PC-3 (cell line): ENCODE results near the gene IL1RAPL1. TPM values are rescaled to one million over a fixed set of nuclear protein-coding genes. Genes with fewer than 3 reads are reported as not detected.

ENCODE experiments used
- ATAC-seq: fragments of 200-7000 bp; cut with Tn5 transposase; 2 replicates; pipeline ENCODE4 v1.9.1; 2020; ENCODE audit warnings: mild to moderate bottlenecking, moderate library complexity
- BruUV-seq: library from RNA; stranded (reverse); fragments of 400-500 nt; replicated peaks from 2 replicates; lab custom pipeline; 2021; lab: Mats Ljungman, UMichigan
- CTCF ChIA-PET: fragments of 300-600 bp; sonication (Branson Sonifier 250); formaldehyde crosslinking; loops from one replicate; lab custom pipeline; 2022; ENCODE audit warnings: antibody characterized with exemption; lab: Charles Lee
- POLR2A ChIA-PET: fragments of 300-600 bp; sonication (Branson Sonifier 250); formaldehyde crosslinking; loops from one replicate; lab custom pipeline; 2022; ENCODE audit warnings: antibody characterized with exemption; ENCODE audit not compliant: unreplicated experiment; lab: Charles Lee
- DNase-seq: peaks from one replicate; pipeline ENCODE4 v3.0.0-alpha.2; 2015
- H2AFZ ChIP-seq: fragments of 300-600 bp; sonication (generic); 2 replicates; pipeline ENCODE4 v1.6.0; 2016; ENCODE audit warnings: antibody characterized with exemption, low read length
- H3F3A ChIP-seq: fragments of 300-600 bp; sonication (generic); one replicate; pipeline ENCODE4 v1.6.0; 2017; ENCODE audit warnings: antibody characterized with exemption, low read length, control low read depth, mild to moderate bottlenecking; ENCODE audit not compliant: unreplicated experiment
- H3K27ac ChIP-seq: fragments of 300-600 bp; sonication (generic); 2 replicates; pipeline ENCODE4 v1.5.1; 2016; ENCODE audit warnings: mild to moderate bottlenecking, low read length
- H3K27me3 ChIP-seq: fragments of 300-600 bp; sonication (generic); 2 replicates; pipeline ENCODE4 v1.6.1; 2016; ENCODE audit warnings: low read length, mixed read lengths
- H3K36me3 ChIP-seq: fragments of 300-600 bp; sonication (generic); 2 replicates; pipeline ENCODE4 v1.6.1; 2016; ENCODE audit warnings: low read depth, mixed run types, low read length, mixed read lengths
- H3K4me1 ChIP-seq: fragments of 300-600 bp; sonication (generic); 2 replicates; pipeline ENCODE4 v1.5.1; 2016; ENCODE audit warnings: low read length; ENCODE audit not compliant: insufficient read depth
- H3K4me2 ChIP-seq: fragments of 300-600 bp; sonication (generic); 2 replicates; pipeline ENCODE4 v1.6.0; 2016; ENCODE audit warnings: low read length
- H3K4me3 ChIP-seq: fragments of 300-600 bp; sonication (generic); 2 replicates; pipeline ENCODE4 v1.5.1; 2016; ENCODE audit warnings: mild to moderate bottlenecking, low read length, mixed read lengths
- H3K79me2 ChIP-seq: fragments of 300-600 bp; sonication (generic); 2 replicates; pipeline ENCODE4 v1.6.1; 2017; ENCODE audit warnings: low read length, mixed read lengths
- H3K9ac ChIP-seq: fragments of 300-600 bp; sonication (generic); 2 replicates; pipeline ENCODE4 v1.6.0; 2016; ENCODE audit warnings: mild to moderate bottlenecking, low read length
- H3K9me2 ChIP-seq: fragments of 300-600 bp; sonication (generic); replicated peaks from 2 replicates; pipeline ENCODE4 v1.6.1; 2016; ENCODE audit warnings: mixed run types, low read length, mixed read lengths
- H3K9me3 ChIP-seq: fragments of 300-600 bp; sonication (generic); 2 replicates; pipeline ENCODE4 v1.6.1; 2016; ENCODE audit warnings: low read length, mixed read lengths
- H4K20me1 ChIP-seq: fragments of 300-600 bp; sonication (generic); 2 replicates; pipeline ENCODE4 v1.6.1; 2016; ENCODE audit warnings: low read length, mixed read lengths
- EZH2 ChIP-seq: fragments of 300-600 bp; sonication (generic); IDR thresholded peaks from one replicate; pipeline ENCODE4 v1.6.1; 2017; ENCODE audit warnings: antibody characterized with exemption, mild to moderate bottlenecking, low read length; ENCODE audit not compliant: unreplicated experiment
- EZH2phosphoT487 ChIP-seq: fragments of 300-600 bp; sonication (generic); IDR thresholded peaks from 2 replicates; pipeline ENCODE4 v1.6.1; 2018; ENCODE audit warnings: mild to moderate bottlenecking, antibody characterized with exemption, low read length, borderline replicate concordance
- intact Hi-C: fragments of 100-400 bp; cut with micrococcal nuclease; formaldehyde crosslinking; loops from 2 replicates; pipeline ENCODE4 v1.9.0; 2023
- total RNA-seq: library from RNA; depleted of rRNA; stranded (reverse); fragments of >200 nt; gene quantifications from 2 replicates; pipeline ENCODE4 v1.2.3, GENCODE V29; 2014
- TF ChIP-seq, protein P1 (sequence below): fragments of 300-600 bp; sonication (generic); conservative IDR thresholded peaks from 2 replicates; pipeline ENCODE4 v1.5.1; 2017; ENCODE audit warnings: antibody characterized with exemption, low read depth, mild to moderate bottlenecking, low read length

The IL1RAPL1 gene
- total RNA-seq, 1 experiment from 2014 or later = 0.44 TPM

DNA sequence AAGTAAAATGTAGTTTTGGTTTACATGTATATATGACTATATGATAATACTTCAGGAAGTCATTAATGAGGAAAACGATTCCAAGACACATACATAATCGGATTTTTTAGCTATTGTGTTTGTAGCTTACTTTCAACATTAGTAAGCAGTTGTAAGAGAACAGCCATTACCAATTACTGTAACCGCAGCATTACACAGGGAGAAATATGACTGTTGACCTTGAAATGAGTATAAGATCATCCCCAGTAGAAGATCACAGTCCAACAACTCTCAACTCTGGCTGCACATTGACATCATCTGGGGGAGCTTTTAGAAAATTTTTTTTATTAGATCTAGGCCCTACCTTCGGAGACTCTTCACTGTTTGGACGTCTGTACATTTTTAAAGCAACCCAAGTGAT lies 866.1 kb downstream of the IL1RAPL1 start:
- H3K4me1 ChIP-seq = no peaks in the 10 kb centered on the region
- H3K36me3 ChIP-seq = no peaks in the 10 kb centered on the region
- ATAC-seq = no peak
- no peaks in the 10 kb centered on the region for H4K20me1 ChIP-seq
- no peaks in the 10 kb centered on the region for H3K79me2 ChIP-seq
- intact Hi-C loops = no loop called here
- no peaks in the 10 kb centered on the region for H3K27me3 ChIP-seq
- no peaks in the 10 kb centered on the region for H3K9me2 ChIP-seq
- BruUV-seq = no TSS peak
- H3K9ac ChIP-seq = no peak overlapping the region
- no peak overlapping the region for H3K4me2 ChIP-seq
- H3K27ac ChIP-seq = no peak overlapping the region
- H3F3A ChIP-seq = no peaks in the 10 kb centered on the region
- no peaks in the 10 kb centered on the region for H3K9me3 ChIP-seq
- H2AFZ ChIP-seq = no peak overlapping the region
- no peak for TF ChIP-seq EZH2phosphoT487
- TF ChIP-seq, protein P1, sequence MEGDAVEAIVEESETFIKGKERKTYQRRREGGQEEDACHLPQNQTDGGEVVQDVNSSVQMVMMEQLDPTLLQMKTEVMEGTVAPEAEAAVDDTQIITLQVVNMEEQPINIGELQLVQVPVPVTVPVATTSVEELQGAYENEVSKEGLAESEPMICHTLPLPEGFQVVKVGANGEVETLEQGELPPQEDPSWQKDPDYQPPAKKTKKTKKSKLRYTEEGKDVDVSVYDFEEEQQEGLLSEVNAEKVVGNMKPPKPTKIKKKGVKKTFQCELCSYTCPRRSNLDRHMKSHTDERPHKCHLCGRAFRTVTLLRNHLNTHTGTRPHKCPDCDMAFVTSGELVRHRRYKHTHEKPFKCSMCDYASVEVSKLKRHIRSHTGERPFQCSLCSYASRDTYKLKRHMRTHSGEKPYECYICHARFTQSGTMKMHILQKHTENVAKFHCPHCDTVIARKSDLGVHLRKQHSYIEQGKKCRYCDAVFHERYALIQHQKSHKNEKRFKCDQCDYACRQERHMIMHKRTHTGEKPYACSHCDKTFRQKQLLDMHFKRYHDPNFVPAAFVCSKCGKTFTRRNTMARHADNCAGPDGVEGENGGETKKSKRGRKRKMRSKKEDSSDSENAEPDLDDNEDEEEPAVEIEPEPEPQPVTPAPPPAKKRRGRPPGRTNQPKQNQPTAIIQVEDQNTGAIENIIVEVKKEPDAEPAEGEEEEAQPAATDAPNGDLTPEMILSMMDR = no peak
- no peak for TF ChIP-seq EZH2
- POLR2A ChIA-PET = interaction anchor here (0.5 kb wide), 1 partner anchor 51 kb away, joined by 3 read pairs; no protein-coding TSS in a partner anchor
- CTCF ChIA-PET = no interaction called here
- no peak overlapping the region for H3K4me3 ChIP-seq
- DNase-seq = no peak

DNA sequence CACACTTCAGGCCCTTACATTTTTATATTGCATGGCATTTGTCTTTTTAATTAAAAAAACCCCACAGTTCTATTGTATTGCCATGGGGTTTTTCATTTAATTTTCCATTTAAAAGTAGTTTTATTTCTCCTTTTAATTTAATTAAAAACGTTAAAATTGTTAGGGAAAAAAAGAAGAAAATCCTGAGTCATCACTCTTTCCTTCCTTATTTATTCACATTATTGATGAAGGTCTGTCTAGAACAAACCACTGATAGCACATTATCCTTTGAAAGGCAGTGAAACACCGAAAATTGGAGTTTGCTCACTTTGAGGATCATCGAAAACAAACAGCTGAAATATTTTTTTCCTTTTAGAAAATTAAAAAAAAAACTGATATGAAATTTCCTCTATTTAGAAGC lies 868.5 kb downstream of the IL1RAPL1 start:
- H3K79me2 ChIP-seq = no peaks in the 10 kb centered on the region
- H3F3A ChIP-seq = no peaks in the 10 kb centered on the region
- TF ChIP-seq EZH2phosphoT487 (no peak), EZH2 (no peak)
- TF ChIP-seq, protein P1 = no peak
- H3K4me2 ChIP-seq = no peak overlapping the region
- H3K9me3 ChIP-seq = no peaks in the 10 kb centered on the region
- ATAC-seq = no peak
- no peaks in the 10 kb centered on the region for H3K36me3 ChIP-seq
- H3K9me2 ChIP-seq = no peaks in the 10 kb centered on the region
- H3K4me1 ChIP-seq = no peaks in the 10 kb centered on the region
- H3K4me3 ChIP-seq = no peak overlapping the region
- ChIA-PET CTCF (no interaction called here), POLR2A (no interaction called here)
- intact Hi-C loops = no loop called here
- no TSS peak for BruUV-seq
- no peak overlapping the region for H2AFZ ChIP-seq
- H3K27ac ChIP-seq = no peak overlapping the region
- H3K27me3 ChIP-seq = no peaks in the 10 kb centered on the region
- no peak overlapping the region for H3K9ac ChIP-seq
- no peak for DNase-seq
- H4K20me1 ChIP-seq = no peaks in the 10 kb centered on the region

DNA sequence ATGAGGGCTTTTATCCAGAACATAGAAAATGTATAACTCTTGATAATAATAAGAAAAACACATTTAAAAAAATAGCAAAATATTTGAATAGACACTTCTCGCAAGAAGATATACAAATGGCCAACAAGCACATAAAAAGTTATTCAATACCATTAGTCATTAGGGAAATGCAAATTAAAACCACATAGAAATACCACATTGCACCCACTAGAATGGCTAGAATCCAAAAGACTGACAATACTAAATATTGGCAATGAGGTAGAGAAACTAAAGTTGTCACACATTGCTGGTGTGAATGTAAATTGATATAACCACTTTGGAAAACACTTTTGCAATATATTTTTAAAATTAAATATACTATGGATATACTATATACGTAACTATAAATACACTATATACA lies 873.8 kb downstream of the IL1RAPL1 start:
- ATAC-seq (no peak), DNase-seq (no peak)
- H2AFZ ChIP-seq = no peak overlapping the region
- no peaks in the 10 kb centered on the region for H3K9me2 ChIP-seq
- intact Hi-C loops = loop anchor here (1.0 kb wide), 1 partner anchor 61 kb away; no protein-coding TSS in a partner anchor
- ChIA-PET POLR2A (no interaction called here), CTCF (no interaction called here)
- no peak overlapping the region for H3K4me2 ChIP-seq
- H3K9ac ChIP-seq = no peak overlapping the region
- H3K4me3 ChIP-seq = no peak overlapping the region
- H3K36me3 ChIP-seq = no peaks in the 10 kb centered on the region
- H3K4me1 ChIP-seq = no peaks in the 10 kb centered on the region
- no peaks in the 10 kb centered on the region for H3K9me3 ChIP-seq
- no TSS peak for BruUV-seq
- no peaks in the 10 kb centered on the region for H3K27me3 ChIP-seq
- H3F3A ChIP-seq = no peaks in the 10 kb centered on the region
- no peak for TF ChIP-seq EZH2phosphoT487
- TF ChIP-seq, protein P1 = no peak
- no peak for TF ChIP-seq EZH2
- H3K79me2 ChIP-seq = no peaks in the 10 kb centered on the region
- H3K27ac ChIP-seq = no peak overlapping the region
- no peaks in the 10 kb centered on the region for H4K20me1 ChIP-seq
